DMS153 treated with DMSO at 0.1 percent for 48 hours (cell line): ENCODE data around the gene MLLT6.

Experiments
- DNase-seq: peaks from one replicate; lab custom pipeline; 2025; ENCODE audit not compliant: unreplicated experiment; lab: John Stamatoyannopoulos, UW

Gene MLLT6

DNA sequence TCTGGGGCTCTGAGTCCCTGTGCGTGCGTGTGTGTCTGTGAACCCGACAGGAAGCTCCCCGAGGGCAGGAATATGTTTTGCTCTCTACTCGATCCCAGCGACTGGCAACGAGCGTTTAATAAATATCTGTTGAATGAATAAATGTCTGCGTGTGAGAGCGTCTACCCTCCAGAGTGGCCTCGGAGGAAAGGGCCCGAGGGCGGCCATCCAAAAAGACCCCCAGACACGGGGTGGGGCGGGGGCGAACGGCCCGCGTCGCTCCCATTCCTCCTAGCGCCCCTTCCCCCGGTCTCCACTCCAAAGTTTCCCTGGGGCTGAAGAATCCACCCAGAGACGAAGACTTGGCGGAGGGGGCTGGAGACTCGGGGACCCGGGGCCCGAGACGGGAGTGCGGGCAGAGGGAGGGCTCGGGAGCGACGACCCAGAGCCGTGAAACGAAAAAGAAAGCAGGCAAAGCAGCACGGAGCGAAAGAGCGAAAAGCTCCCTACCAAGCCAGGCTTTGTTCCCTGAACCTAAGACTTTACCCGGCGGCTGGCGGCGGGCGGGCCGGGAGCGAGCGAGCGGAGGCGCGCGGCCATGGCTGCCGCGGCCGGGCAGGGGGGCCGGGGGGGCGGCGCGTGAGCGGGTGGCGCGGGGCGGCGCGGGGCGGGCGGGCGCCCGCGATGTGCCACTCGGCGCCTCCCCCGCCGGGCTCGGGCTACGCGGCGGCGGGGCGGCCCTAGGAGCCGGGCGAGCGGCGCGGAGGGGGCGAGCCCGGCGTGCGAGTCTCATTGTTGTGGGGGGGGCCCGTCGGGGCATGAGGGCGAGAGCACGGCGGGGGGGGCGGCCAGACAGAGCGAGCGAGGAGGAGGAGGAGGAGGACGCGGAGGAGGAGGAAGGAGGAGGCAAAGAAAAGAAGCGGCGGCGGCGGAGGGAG, at the start of gene MLLT6:
Gene MLLT6 (plus strand): TSS at position 668 of the 917 bp plus-strand sequence. CDS start 360 bp downstream, outside the sequence.
- DNase-seq: peak; percentile 54

DNA sequence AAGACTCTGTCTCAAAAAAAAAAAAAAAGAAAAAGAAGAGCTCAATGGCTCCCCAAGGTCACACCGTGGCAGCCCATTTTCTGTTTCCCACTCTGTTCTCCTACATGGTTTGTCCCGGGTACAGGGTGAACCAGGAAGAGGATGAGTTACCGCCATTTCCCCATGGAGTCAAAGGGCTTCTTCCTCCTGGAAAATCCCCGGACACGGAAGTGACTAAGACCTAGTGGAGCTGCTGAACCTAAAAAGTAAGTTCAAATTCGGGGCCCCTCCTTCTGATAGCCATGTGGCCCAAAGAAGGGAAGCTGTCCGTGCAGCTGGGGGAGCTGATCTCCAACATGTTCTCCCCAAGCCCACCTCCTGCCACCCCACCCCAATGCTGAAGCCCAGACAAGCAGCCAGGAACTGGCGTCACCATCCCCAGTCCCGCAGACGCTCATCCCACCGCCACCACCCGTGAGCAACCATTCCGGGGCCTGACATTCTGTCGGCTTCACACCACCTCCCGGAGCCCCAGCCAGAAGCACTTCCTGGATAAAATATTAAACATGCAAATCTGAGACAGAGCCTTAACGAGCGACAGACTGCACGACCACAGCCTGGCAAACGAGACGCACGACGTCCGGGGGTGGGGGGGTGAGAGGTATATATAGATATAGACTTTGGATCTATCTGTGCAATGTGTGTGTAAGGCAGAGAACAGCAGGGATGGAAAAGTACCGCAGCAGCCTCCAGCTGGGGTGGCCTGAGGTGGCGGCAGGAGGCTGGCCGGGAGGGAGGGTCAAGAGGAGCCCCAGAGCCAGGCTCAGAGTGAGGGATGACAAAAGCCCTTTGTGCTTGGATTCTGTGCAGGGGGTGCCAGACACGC, 47.9 kb upstream of the MLLT6 start:
- no peak for DNase-seq

DNA sequence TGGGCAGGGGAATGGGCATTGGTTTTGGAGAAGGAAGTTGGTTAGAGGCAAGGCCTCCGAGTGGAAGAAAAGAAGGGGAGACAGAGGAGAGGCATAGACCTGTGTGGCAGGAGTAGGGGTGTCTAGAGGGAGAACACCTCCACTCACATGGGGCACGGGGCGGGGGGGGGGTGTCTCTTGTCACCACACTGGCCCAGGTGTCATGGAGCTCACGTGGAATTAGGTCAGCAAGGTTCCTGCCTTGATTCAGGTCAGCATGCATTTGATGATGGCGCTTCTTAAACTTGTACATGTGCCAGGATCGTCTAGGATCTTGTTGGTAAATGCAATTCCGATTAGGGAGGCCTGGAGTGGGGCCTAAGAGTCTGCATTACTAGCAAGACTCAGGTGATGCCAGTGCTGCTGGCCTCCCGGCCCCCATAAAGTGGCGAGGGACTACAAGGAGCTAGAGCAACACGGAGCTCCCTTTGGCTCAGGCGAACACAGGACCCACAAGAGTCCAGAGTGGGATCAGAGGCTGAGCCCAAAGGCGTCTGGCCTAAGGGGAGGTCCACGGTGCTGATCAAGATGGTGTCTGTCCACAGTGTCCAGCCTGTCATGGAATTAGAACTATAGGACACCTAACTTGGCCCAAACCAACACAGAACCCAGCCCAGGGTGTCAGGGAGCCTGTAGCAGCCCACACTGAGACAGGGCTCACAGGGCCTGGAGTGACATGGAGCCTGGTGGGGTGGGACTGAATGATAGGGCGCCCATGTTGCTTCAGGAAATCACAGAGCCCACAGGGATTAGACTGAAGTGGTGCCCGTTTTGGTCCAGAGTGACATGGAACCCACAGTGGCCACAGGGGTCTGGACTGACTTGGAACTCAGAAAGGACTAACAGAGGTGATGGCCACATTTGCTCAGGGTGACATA, 47.0 kb upstream of the MLLT6 start:
- no peak for DNase-seq

DNA sequence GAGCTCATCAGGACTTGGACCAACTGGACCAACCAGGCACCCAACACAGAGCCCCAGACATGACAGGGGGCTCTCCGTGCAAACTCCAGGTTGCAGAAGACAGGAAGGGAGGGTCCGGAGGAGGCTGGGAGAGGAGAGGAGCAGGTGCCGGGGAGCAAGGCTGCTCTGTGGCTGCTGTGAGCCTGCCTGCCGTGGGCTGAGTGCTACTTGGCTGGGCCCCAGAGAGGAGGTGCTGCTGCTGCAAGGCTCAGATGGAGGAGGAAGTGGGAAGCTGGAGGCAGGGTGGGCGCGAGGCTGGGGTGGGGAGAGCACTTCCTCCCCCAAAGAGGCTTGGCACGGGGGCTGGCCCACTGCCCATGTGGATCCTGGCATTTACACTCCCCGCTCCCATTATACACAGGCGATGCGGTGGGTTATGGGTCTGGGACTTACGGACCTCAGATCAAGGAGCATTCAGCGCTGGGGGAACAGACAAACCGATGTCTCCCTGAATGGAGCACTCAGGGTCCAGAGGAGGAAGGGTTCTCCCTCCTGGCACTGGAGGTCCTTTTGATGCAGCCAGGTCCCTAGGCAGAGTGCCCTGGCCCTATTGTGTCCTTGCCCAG, 46.2 kb upstream of the MLLT6 start:
- no peak for DNase-seq

DNA sequence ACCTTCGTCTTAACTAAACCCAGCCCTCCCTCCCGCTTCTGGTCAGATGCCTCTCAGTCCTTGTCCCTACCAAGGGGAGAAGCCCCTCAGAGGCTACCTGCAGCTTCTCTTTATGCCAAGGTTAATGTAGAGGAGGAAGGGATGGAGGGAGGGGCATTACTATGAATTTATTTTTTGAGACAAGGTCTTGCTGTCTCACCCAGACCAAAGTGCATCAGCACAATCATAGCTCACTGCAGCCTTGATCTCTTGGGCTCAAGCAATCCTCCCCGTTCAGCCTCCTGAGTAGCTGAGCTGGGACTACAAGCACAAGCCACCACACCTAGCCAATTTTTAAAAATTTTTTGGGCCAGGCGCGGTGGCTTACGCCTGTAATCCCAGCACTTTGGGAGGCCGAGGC, 45.7 kb upstream of the MLLT6 start:
- no peak for DNase-seq

DNA sequence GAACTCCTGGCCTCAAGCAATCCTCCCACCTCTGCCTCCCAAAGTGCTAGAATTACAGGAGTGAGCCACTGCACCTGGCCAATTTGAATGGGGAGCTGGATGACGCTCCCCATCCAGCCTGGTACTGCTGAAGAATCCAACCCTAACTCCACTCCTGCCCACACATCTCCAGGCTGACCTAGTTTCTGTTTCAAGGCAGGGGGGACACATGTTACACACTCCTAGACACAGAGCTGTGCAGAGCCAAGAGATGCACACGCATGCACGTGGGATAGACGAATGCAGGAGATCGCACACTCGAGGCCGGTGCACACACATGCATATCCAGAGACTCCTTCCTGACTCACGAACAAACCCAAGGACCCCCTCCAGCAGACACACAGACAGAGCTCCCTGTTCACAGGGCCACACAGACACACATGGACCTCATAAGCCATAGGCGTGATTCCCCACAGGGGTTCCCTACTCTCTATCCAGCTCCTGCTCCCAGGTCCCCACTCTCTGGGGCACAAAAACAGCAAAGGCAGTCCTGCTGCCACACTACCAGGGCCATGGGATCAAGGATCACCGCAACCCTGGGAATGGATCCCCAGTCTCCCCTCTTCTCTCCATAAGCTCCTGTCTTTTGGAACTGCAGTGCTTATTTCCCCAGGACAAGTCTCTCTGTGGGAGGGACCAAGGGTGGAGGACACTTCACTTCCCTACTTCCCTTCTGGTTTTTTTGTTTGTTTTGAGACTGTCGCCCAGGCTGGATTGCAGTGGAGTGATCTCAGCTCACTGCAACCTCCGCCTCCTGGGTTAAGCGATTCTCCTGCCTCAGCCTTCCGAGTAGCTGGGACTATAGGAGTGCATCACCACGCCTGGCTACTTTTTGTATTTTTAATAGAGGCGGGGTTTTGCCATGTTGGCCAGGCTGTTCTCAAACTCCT, 44.7 kb upstream of the MLLT6 start:
- no peak for DNase-seq

DNA sequence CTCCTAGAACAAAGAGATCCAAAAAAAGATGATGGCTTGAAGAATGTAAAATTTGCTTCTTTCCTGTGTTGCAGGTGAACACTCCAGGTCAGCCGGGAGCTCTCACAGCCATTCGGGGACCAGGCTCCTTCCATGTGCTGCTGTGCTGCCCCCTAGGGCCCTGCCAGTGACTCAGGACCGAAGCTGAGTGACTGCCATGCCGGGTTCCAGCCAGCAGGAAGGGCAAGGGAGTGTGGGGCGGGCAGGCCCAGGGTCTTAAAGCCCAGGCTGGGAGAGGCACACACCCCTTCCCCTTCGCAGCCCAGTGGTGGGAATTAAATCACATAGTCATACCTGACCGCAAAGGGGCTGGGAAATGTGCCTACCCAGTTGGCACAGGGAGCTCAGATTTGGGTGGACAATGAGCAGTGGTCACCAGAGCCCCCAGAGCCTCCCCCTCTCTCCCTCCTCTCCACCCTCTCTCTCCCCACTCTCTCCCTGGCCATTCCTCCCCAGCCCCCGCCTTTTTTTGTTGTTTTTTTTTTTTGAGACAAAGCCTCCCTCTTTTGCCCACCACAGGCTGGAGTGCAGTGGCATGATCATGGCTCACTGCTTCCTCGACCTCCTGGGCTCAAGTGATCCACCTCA, 41.8 kb upstream of the MLLT6 start:
- peak; percentile 62 for DNase-seq

DNA sequence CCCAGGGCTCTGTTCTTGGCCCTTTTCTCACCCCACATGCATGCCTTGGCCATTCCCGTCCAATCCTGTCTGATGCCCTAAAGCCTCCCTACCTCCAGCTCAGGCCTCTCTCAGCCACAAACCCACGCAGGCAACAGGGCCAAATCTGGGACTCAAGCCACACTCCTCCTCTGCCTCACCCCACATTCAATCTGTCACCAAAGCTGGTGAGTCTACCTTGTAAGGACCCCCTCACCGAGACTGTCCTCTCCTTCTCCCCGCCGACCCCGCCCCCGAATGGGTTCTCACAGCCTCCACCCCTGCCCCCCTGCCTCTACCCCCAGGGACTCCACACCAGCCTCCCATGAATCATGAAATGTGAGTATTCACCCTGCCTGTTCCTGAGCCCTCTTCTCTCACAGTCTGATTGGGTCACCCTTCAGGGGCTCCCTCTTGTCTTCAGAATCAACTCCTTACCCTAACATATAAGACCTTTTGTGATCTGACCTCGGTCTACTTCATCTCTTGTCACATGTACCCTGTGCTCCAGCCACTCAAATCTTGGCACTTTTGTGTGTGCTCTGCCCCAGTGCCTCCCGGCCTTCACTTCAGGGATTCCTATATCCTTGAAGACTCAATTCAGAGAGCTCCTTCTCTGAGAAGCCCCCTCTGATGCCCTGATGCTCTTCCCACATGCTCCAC, 41.0 kb upstream of the MLLT6 start:
- DNase-seq: no peak

DNA sequence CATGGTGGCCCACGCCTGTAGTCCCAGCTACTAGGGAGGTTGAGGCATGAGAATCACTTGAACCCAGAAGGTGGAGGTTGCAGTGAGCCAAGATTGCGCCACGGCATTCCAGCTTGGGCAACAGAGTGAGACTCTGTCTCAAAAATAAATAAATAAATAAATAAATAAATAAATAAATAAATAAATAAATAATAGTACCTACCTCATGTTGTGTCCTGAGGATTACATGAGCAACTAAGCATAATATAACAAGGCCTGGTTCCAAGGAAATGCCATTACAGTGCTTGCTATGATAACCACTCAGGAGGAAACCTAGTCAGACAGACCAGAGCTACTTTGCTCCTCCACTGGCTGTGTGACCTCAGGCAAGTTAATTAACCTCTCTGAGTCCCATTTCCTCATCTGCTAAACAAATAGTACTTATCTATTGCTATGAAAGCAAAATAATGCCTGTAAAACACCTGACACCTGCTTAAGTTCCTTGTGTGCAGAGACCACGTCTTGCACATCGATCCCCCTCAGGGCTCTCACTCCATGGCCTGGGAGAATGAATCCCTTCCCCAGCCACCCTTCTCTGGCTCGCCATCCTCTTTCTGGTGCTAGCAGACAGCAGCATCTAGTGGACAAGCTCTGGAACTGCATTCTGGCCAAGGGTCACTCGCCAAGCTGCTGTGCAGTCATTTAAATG, 37.8 kb upstream of the MLLT6 start:
- peak; percentile 63 for DNase-seq

DNA sequence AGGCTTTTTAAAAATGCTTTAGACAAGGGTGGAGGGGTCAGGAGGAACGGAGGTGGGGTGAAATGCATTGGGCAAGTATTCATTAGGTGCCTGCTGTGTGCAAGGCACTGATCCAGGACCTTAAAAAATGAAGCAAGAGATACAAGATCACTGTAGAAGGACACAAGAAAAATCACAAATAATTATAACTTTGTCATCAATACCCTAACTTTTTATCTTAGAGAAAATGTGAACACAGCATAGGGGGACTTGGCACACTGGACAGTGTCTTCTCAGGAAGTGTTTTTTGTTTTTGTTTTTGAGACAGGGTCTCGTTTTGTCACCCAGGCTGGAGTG, 37.3 kb upstream of the MLLT6 start:
- DNase-seq: no peak

DNA sequence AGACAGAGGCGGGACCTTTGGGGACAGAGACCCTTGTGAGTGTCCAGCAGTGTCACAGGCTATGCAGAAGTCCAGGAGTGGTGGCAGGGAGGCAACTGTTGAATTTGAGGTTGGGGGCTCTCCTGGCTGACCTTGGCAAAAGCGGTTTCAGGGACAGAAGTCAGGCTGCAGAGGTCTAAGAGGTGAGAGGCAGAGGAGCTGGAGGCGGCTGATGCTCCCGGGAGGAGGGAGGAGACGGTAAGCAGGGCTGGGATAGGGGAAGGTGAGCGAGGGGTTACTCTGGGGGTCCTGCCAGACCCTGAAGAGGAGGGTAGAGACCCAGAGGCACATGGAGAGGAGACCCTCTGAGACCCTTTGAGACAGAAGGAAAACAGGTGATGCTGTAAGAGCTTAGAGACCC, 35.6 kb upstream of the MLLT6 start:
- DNase-seq: no peak

DNA sequence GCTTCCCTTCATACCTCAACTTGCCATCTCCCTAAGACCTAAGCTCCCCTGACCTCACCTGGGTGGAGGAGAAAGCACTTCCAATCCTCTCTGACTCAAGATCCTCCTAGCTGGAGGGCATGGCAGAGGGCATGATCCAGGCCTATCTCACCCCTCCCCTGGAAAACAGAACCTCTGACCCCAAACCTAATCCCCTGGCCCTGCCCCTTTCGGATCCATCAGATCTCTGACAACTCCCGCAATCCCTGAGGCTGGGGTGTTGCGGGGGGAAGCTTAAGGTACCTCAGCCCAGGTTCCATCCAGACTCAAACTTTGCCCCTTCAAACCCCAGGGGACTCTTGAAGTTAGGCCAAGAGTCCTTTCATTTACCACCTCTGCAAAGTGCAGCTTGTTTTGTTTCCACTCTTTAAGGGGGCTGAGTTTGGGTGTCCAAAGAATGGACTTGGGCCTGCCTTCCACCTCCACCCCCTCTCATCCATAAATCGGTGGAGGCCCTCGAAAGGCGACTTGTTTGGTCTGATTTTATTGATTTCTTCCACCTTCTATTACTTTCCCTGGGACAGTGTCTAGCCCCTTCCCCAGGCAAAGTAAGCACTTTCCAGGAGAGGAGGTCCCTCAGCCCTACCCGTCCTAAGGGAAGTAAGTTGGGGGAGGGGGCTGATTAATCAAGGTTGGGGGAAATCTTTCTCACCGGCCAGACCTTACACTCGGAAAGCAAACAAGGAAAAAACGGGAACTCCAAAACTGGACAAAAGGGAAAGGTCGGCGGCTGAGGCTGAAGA, 32.9 kb upstream of the MLLT6 start:
- no peak for DNase-seq

DNA sequence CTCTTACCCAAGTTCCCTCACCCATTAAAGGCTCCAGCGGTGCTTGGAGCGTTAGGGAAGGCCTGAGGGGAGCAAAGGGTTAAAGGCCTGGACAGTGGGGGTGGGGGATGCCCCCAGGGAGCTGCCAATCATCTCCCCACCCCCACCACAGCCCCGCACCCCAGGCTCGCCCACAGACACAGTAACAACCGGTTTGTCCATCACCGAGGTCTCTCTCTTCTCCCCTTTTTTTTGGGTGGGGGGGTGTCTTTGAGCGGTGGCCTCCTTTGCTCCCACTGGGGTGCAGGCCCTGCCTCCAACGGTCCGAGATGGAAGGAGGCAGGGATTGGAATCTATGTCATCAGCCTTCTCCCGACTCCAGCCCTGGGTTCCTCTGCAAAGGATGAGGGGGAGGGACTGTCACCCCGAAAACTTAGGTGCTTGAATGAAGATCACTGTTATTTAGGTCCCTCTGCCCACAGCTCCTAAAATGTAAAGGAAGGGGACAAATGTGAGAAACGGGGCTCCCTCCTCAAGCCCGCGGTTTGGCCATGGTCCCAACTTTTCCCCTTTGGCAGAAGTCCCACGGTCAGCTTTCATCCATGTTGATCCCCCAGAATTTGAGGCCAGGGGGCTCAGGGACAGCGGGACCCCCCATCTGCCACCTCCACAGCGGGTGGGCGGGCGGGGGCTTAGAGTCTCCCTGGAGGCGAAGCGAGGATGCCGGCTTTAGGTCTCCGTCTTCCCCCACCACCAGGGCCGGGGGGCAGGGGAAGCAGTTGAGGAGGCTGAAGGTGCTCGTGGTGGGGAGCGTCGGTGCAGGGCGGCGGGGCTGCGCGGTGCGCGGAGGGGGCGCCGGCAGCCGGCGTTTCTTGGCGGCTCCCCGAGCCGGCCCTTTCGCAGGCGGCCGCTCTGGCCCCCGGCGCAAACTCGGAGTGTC, 32.0 kb upstream of the MLLT6 start:
- no peak for DNase-seq

DNA sequence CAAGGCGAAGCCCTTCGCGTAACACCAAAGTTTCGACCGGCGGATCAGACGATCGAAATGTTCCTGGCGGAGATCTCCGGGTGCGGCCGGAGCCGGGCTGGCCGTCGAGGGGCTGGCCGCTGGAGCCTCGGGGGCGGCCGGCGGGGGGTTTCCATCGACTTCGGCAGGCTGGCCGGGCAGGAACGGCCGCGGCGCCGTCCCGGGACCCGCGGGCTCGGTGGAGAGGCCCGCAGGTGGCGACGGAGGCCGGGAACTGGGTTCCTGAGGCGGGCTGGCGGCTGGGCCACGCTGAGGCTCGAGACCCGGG, 31.4 kb upstream of the MLLT6 start:
- no peak for DNase-seq

DNA sequence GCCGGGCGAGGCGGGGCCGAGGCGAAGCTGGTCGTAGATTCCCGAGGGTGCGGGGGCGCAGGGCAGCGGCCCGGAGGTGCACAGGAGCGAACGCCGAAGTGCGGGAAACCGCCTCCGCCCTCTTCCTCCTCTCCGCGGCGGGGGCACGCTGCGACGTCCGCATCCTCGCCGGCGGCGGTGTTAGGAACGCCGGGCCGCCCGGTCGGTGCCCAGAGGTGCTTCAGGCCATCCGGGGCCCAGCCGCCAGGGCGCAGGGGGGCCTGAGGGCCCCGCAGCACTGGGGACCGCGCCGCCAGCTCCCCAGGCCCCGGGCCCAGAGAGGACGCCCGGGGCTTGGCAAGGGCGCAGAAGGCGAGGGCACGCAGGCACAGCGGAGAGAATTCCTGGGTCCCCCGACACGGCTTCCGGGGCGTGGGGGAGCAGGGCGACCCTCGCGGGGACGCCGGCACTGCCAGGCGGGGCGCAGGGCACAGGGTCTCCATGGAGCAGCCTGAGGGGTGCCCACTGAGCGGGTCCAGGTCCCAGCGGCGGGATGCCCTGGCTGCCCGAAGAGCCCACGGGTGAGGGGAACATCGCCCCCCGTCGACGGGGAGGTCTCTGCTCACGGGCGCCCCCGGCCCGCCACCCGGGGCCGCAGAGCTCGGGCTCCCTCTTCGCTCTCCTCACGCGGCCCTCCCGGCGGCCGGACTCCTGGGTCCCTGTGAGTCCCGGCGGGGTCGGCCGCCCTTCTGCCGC, 30.9 kb upstream of the MLLT6 start:
- no peak for DNase-seq
